ENCODE results near the gene KRT1. TPM values are rescaled to one million over a fixed set of nuclear protein-coding genes. Genes with fewer than 3 reads are reported as not detected.

The KRT1 gene
- total RNA-seq, 6 experiments from 2014 or later = not detected

GRCh38 chr12:52628841-52629240, 51.4 kb downstream of the KRT1 start:
- no peaks in the 10 kb centered on the region for H3K4me1 ChIP-seq
- H3K27ac ChIP-seq = no peak overlapping the region
- H3K9me3 ChIP-seq = no peaks in the 10 kb centered on the region
- H3K27me3 ChIP-seq = no peaks in the 10 kb centered on the region
- no peak overlapping the region for H3K4me3 ChIP-seq
- no peak for DNase-seq
- intact Hi-C loops (cut with DNase I) = no loop called here
- WGBS (ENCODE audit: insufficient coverage, low coverage, low lambda C conversion rate, missing lambda C conversion rate) = no CpG with 5 or more reads among the region's 2 CpGs
- H3K36me3 ChIP-seq = no peaks in the 10 kb centered on the region
- no peak for ATAC-seq
- TF ChIP-seq CTCF (IDR thresholded peaks at IDR 0.05) (no peak), POLR2A (IDR thresholded peaks at IDR 0.05) (no peak)

DNA sequence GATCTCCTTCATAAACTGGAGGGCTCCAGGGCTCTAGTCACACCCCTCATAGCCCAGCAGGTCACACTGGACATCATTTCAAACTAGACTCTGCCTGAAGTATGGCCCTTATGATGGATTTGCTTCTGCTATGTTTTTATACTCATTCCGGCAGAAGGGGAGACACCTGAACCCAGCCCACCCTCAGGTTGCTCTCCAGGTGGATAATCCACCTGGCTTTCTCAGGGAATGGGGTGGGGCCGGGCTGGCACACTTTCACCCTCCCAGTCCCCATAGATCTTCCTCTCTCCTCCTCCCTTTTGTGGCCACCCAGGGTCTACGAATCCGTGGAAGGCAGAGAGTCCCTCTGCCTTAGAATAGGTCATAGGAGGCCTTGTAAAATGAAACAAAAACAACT, 52.1 kb downstream of the KRT1 start:
- H3K27ac ChIP-seq = no peak overlapping the region
- intact Hi-C loops (cut with DNase I) = no loop called here
- TF ChIP-seq POLR2A (IDR thresholded peaks at IDR 0.05) (no peak), CTCF (IDR thresholded peaks at IDR 0.05) (no peak)
- no peak for ATAC-seq
- no peak overlapping the region for H3K4me3 ChIP-seq
- no peaks in the 10 kb centered on the region for H3K27me3 ChIP-seq
- H3K4me1 ChIP-seq = no peaks in the 10 kb centered on the region
- DNase-seq = no peak
- H3K36me3 ChIP-seq = no peaks in the 10 kb centered on the region
- WGBS (ENCODE audit: insufficient coverage, low coverage, low lambda C conversion rate, missing lambda C conversion rate) = 53% methylated on average over 3 of the region's 4 CpGs
- no peaks in the 10 kb centered on the region for H3K9me3 ChIP-seq

DNA sequence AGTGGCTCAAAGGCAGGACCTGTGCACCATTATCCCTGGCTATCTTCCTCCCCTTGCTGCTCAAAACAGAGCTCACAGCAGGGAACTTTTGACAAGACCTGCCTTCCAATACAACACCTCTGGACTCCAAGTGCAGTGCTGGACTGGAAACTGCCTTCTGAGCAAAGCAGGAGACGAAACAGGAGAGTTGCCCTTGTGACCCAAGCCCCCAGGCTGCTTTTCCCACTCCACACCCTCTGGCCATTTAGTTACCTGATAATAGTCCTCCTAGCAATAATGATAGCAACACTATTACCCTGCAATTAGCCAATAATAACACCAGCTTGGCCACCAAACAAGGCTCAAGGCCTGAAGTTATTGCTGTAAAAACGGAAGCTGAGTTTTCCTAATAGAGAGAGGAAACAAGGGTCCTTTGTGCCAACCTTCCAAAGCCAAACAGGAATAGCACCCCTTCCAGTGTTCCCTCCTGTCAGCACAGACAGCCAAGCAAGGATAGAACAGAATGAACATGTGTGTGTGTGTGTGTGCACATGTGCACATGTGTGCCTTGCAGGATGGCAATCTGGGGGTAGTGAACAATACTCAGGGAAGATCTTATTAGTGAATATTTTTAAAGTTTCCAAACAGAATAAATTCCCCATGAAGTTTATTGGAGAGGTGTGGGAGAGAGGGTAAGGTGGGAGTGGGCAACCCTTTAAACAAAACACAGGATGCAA, 52.7 kb downstream of the KRT1 start:
- no peaks in the 10 kb centered on the region for H3K27me3 ChIP-seq
- H3K9me3 ChIP-seq = no peaks in the 10 kb centered on the region
- DNase-seq (no peak), ATAC-seq (no peak)
- no peak overlapping the region for H3K4me3 ChIP-seq
- H3K4me1 ChIP-seq = no peaks in the 10 kb centered on the region
- H3K27ac ChIP-seq = no peak overlapping the region
- 44% methylated on average over 2 of the region's 2 CpGs for WGBS (ENCODE audit: insufficient coverage, low coverage, low lambda C conversion rate, missing lambda C conversion rate)
- intact Hi-C loops (cut with DNase I) = no loop called here
- no peak for TF ChIP-seq POLR2A (IDR thresholded peaks at IDR 0.05)
- TF ChIP-seq CTCF (IDR thresholded peaks at IDR 0.05) = no peak
- H3K36me3 ChIP-seq = no peaks in the 10 kb centered on the region

Other genes with a start within 250 kb of the KRT1 start
- gene KRT75, start 246.0 kb downstream of the KRT1 start, total RNA-seq = not detected
- gene KRT6B, start 228.3 kb downstream of the KRT1 start, total RNA-seq = under 1 TPM in 1 of 6 experiments, not detected in 5; 0.13 TPM
- under 1 TPM in 1 of 6 experiments, not detected in 5; 0.15 TPM for gene KRT6C, start 206.6 kb downstream of the KRT1 start, total RNA-seq
- gene KRT6A, start 187.2 kb downstream of the KRT1 start, total RNA-seq = 1 to 10 TPM in 1 of 6 experiments, not detected in 5; 1.2 TPM
- under 1 TPM in 1 of 6 experiments, not detected in 5; 0.66 TPM for gene KRT5, start 160.0 kb downstream of the KRT1 start, total RNA-seq
- gene KRT71, start 127.3 kb downstream of the KRT1 start, total RNA-seq = not detected
- not detected for gene KRT74, start 106.6 kb downstream of the KRT1 start, total RNA-seq
- not detected for gene KRT72, start 78.9 kb downstream of the KRT1 start, total RNA-seq
- gene KRT73, start 61.8 kb downstream of the KRT1 start, total RNA-seq = not detected
- gene KRT2, start 28.2 kb downstream of the KRT1 start, total RNA-seq = not detected
- gene KRT77, start 23.1 kb upstream of the KRT1 start, total RNA-seq = not detected
- gene KRT76, start 96.9 kb upstream of the KRT1 start, total RNA-seq = not detected
- gene KRT3, start 115.7 kb upstream of the KRT1 start, total RNA-seq = not detected
- not detected for gene KRT4, start 133.7 kb upstream of the KRT1 start, total RNA-seq
- gene KRT79, start 153.9 kb upstream of the KRT1 start, total RNA-seq = not detected
- gene KRT78, start 168.6 kb upstream of the KRT1 start, total RNA-seq = not detected
- 1,000 to 10,000 TPM in 1 of 6 experiments, 100 to 1,000 TPM in 5; 149 to 1,003 (median 436) TPM for gene KRT8, start 224.7 kb upstream of the KRT1 start, total RNA-seq